HG03565 (cell line): ENCODE results near the gene COL6A3.

Experiments
- ATAC-seq: cut with Tn5 transposase; IDR thresholded peaks from one replicate; pipeline ENCODE4 v1.9.1; 2021; ENCODE audit warnings: mild to moderate bottlenecking, moderate library complexity; ENCODE audit not compliant: unreplicated experiment

COL6A3 gene

GRCh38 chr2:237352279-237352845, 61.6 kb downstream of the COL6A3 start:
- no peak for ATAC-seq

GRCh38 chr2:237351796-237352195, 62.2 kb downstream of the COL6A3 start:
- ATAC-seq = no peak

GRCh38 chr2:237351046-237351445, 62.9 kb downstream of the COL6A3 start:
- no peak for ATAC-seq

- no peak for ATAC-seq
These were observed 63.4 kb downstream of the COL6A3 start for GRCh38 chr2:237350597-237350996.

- ATAC-seq = no peak
These were observed 63.9 kb downstream of the COL6A3 start for GRCh38 chr2:237350070-237350469.

GRCh38 chr2:237348281-237348865, 65.6 kb downstream of the COL6A3 start:
- ATAC-seq = no peak

GRCh38 chr2:237345891-237346640, 67.9 kb downstream of the COL6A3 start:
- no peak for ATAC-seq

GRCh38 chr2:237345411-237345810, 68.6 kb downstream of the COL6A3 start:
- ATAC-seq = no peak

GRCh38 chr2:237344942-237345341, 69.0 kb downstream of the COL6A3 start:
- ATAC-seq = no peak

GRCh38 chr2:237343993-237344392, 70.0 kb downstream of the COL6A3 start:
- no peak for ATAC-seq

GRCh38 chr2:237341872-237342271, 72.1 kb downstream of the COL6A3 start:
- no peak for ATAC-seq

GRCh38 chr2:237337586-237337985, 76.4 kb downstream of the COL6A3 start:
- ATAC-seq = no peak

GRCh38 chr2:237336131-237336530, 77.8 kb downstream of the COL6A3 start:
- no peak for ATAC-seq

- no peak for ATAC-seq
These were observed 80.2 kb downstream of the COL6A3 start for GRCh38 chr2:237333748-237334147.

GRCh38 chr2:237330541-237330940, 83.4 kb downstream of the COL6A3 start:
- no peak for ATAC-seq

GRCh38 chr2:237327175-237327950, 86.6 kb downstream of the COL6A3 start:
- no peak for ATAC-seq

- no peak for ATAC-seq
These were observed 87.4 kb downstream of the COL6A3 start for GRCh38 chr2:237326266-237327171.

GRCh38 chr2:237324837-237325236, 89.1 kb downstream of the COL6A3 start:
- ATAC-seq = no peak

- no peak for ATAC-seq
These were observed 89.5 kb downstream of the COL6A3 start for GRCh38 chr2:237324405-237324831.

- no peak for ATAC-seq
These were observed 90.3 kb downstream of the COL6A3 start for GRCh38 chr2:237323656-237324055.
